Measurements from ENCODE around the gene RIMBP2. TPM values are rescaled to one million over a fixed set of nuclear protein-coding genes. Genes with fewer than 3 reads are reported as not detected.

Gene RIMBP2
- total and polyA plus RNA-seq, 9 of the 15 experiments (the other 6 are each of a cell fraction or from before 2014, with no cell fraction given) = not detected

DNA sequence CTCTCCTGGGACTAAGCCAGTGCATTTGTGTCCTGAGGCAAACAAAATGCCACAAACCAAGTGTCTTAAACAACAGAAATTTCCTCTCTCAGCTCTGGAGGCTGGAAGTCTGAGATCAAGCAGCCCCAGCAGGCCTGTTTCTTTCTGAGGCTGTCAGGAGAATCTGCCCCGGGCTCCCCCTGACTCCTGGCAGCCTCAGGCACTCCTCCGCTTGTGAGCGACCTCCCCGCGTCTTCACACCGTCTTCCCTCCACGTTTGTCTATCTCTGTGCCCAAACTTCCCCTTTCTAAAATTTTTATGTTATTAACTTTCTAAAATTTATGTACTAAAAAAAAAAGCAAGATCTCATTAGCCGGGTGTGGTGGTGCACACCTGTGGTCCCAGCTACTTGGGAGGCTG, 59.7 kb downstream of the RIMBP2 start:
- Histone ChIP-seq H3K4me1 (replicated peaks in 1 of 2; ENCODE audit: control insufficient read depth in 2 of 2, insufficient read depth in 2 of 2, low read length in 2 of 2) (no peaks in the 10 kb centered on the region; a peak in 1 of 5 replicates), H3K27me3 (ENCODE audit: control insufficient read depth in 2 of 2, insufficient read depth in 2 of 2, low read length in 2 of 2) (peaks cover 9 to 49% of the 10 kb centered on the region in 2 experiments; a peak in 4 of 5 replicates), H3K9ac (ENCODE audit: insufficient read depth in 1 of 2, low read depth in 2 of 2, low read length in 2 of 2) (no peak overlapping the region), H3K4me2 (ENCODE audit: insufficient read depth, low read length) (no peak overlapping the region), H3K4me3 (no peak overlapping the region), H3K9me1 (ENCODE audit: control insufficient read depth, insufficient read depth, low read length) (no peaks in the 10 kb centered on the region), H3K79me2 (ENCODE audit: control insufficient read depth, insufficient read depth, low read length) (no peaks in the 10 kb centered on the region), H3K27ac (ENCODE audit: extremely low read depth, low read depth, low read length) (no peak overlapping the region), H3K36me3 (ENCODE audit: control insufficient read depth, insufficient read depth, low read length) (no peaks in the 10 kb centered on the region), H3K9me3 (replicated peaks; ENCODE audit: control insufficient read depth, insufficient read depth, low read depth, low read length) (no peaks in the 10 kb centered on the region), H2AFZ (ENCODE audit: low read depth, low read length) (no peak overlapping the region), H4K20me1 (replicated peaks; ENCODE audit: control insufficient read depth, insufficient read depth, low read length) (no peaks in the 10 kb centered on the region)
- no TSS peak for BruUV-seq (replicated peaks)
- ATAC-seq (no peak), DNase-seq (ENCODE audit: extremely low read depth in 1 of 4, low spot score in 3 of 4) (no peak), FAIRE-seq (no peak)
- ChIA-PET POLR2A (interaction anchor here (0.6 kb wide), 1 partner anchor 31 kb away, joined by 3 read pairs; no protein-coding TSS in a partner anchor), CTCF (ENCODE audit: low intra/inter-chr PET ratio) (no interaction called here)
- intact Hi-C loops (cut with micrococcal nuclease) (no loop called here), in situ Hi-C loops (cut with MboI) (no loop called here)
- no peak for TF ChIP-seq FOXJ3 (CRISPR knock-in tag; IDR thresholded peaks at IDR 0.05)
- no peak for TF ChIP-seq GTF2F1 (IDR thresholded peaks at IDR 0.05; ENCODE audit: low read depth, low read length)
- TF ChIP-seq PPARD (CRISPR knock-in tag; IDR thresholded peaks at IDR 0.05) = no peak
- TF ChIP-seq EWSR1 (IDR thresholded peaks at IDR 0.05; ENCODE audit: borderline replicate concordance, low read depth, partially characterized antibody) = no peak
- no peak for TF ChIP-seq POU5F1 (IDR thresholded peaks at IDR 0.05; ENCODE audit: borderline replicate concordance, low read depth, low read length, partially characterized antibody)
- TF ChIP-seq ZNF764 (CRISPR knock-in tag; IDR thresholded peaks at IDR 0.05; ENCODE audit: low read depth) = no peak
- TF ChIP-seq, protein P1, sequence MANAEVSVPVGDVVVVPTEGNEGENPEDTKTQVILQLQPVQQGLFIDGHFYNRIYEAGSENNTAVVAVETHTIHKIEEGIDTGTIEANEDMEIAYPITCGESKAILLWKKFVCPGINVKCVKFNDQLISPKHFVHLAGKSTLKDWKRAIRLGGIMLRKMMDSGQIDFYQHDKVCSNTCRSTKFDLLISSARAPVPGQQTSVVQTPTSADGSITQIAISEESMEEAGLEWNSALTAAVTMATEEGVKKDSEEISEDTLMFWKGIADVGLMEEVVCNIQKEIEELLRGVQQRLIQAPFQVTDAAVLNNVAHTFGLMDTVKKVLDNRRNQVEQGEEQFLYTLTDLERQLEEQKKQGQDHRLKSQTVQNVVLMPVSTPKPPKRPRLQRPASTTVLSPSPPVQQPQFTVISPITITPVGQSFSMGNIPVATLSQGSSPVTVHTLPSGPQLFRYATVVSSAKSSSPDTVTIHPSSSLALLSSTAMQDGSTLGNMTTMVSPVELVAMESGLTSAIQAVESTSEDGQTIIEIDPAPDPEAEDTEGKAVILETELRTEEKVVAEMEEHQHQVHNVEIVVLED (CRISPR knock-in tag; IDR thresholded peaks at IDR 0.05) = no peak
- no peak for TF ChIP-seq ETS2 (tag; IDR thresholded peaks at IDR 0.05; ENCODE audit: borderline replicate concordance, poor library complexity, severe bottlenecking)
- no peak for TF ChIP-seq THRAP3 (IDR thresholded peaks at IDR 0.05; ENCODE audit: borderline replicate concordance)
- TF ChIP-seq MBD2 (IDR thresholded peaks at IDR 0.05; ENCODE audit: borderline replicate concordance, low read depth) = no peak
- TF ChIP-seq ZNF3 (CRISPR knock-in tag; IDR thresholded peaks at IDR 0.05) = no peak
- 0% methylated on average over 8 of the region's 8 CpGs for WGBS (ENCODE audit: insufficient coverage, low coverage, missing lambda C conversion rate)

All from K562 (cell line).